ENCODE measurements around the gene DAB1.

Gene DAB1

DNA sequence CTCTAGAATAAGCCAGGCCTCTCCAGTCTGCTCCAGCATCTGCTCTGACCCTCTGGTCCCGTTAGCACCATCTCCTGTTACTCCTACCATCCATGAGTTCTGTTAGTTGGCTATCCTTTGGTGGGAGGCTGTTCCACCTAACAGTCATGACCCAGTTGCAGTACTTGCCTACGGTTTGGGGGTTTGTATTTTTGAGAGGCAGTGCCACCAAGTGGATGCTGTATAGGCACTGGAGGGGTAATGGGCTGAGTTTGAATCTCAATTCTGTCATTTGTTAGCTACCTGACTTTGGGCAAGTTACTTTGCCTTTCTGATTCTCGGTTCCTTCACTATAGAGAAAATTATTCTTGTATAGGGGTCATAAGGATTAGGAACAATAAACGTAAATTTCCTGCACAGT, 445.9 kb downstream of the DAB1 start:
- TF ChIP-seq ZNF146 (tag by site-specific recombination; IDR thresholded peaks at IDR 0.05) (no peak), ZNF747 (tag by site-specific recombination; IDR thresholded peaks at IDR 0.05) (no peak), GLI2 (tag by site-specific recombination; IDR thresholded peaks at IDR 0.05; ENCODE audit: borderline replicate concordance, low read depth) (no peak)
- Histone ChIP-seq H3K27ac (ENCODE audit: extremely low read depth, low read depth, low read length) (no peak overlapping the region), H3K36me3 (ENCODE audit: control insufficient read depth in 2 of 2, insufficient read depth in 1 of 2, low read length in 2 of 2) (no peaks in the 10 kb centered on the region), H3K4me1 (ENCODE audit: control insufficient read depth, insufficient read depth, low read length) (no peaks in the 10 kb centered on the region), H3K4me3 (ENCODE audit: low read depth, low read length) (no peak overlapping the region), H3K9me3 (ENCODE audit: control insufficient read depth, insufficient read depth, low read depth, low read length) (no peaks in the 10 kb centered on the region)
- POLR2A ChIA-PET, result no interaction called here
- CTCF ChIA-PET, result interaction anchor here (0.6 to 1.8 kb wide), 2 partner anchors 10 to 1136 kb away, joined by 3 to 6 read pairs; no protein-coding TSS in a partner anchor

DNA sequence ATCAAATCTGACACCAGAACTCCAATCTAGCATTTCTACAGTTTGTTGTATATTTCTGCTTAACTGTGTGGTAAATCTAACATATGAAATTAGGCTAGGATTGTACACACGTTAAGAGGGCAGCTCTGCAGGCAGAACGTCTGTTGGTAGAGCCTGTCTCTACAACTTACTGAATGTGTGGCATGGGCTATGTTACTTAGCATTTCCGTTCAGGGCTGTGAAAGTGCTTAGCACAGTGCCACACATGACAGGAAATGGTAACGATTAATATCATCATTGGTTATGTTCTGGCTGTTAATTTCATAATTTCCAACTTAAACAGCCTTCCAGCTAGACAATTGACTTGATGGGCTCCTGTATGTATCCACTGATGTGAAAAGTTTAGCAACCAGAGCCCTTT, 448.4 kb downstream of the DAB1 start:
- TF ChIP-seq, protein P1, sequence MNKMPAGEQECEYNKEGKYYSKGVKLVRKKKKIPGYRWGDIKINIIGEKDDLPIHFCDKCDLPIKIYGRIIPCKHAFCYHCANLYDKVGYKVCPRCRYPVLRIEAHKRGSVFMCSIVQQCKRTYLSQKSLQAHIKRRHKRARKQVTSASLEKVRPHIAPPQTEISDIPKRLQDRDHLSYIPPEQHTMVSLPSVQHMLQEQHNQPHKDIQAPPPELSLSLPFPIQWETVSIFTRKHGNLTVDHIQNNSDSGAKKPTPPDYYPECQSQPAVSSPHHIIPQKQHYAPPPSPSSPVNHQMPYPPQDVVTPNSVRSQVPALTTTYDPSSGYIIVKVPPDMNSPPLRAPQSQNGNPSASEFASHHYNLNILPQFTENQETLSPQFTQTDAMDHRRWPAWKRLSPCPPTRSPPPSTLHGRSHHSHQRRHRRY (tag by site-specific recombination; IDR thresholded peaks at IDR 0.05), result no peak
- TF ChIP-seq, protein P2, sequence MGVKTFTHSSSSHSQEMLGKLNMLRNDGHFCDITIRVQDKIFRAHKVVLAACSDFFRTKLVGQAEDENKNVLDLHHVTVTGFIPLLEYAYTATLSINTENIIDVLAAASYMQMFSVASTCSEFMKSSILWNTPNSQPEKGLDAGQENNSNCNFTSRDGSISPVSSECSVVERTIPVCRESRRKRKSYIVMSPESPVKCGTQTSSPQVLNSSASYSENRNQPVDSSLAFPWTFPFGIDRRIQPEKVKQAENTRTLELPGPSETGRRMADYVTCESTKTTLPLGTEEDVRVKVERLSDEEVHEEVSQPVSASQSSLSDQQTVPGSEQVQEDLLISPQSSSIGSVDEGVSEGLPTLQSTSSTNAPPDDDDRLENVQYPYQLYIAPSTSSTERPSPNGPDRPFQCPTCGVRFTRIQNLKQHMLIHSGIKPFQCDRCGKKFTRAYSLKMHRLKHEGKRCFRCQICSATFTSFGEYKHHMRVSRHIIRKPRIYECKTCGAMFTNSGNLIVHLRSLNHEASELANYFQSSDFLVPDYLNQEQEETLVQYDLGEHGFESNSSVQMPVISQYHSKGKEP (tag by site-specific recombination; IDR thresholded peaks at IDR 0.05), result no peak
- TF ChIP-seq ZNF791 (tag by site-specific recombination; IDR thresholded peaks at IDR 0.05) (no peak), ZNF311 (tag by site-specific recombination; IDR thresholded peaks at IDR 0.05; ENCODE audit: borderline replicate concordance) (no peak), EGR2 (tag by site-specific recombination; IDR thresholded peaks at IDR 0.05; ENCODE audit: low read depth) (no peak), ZNF155 (tag by site-specific recombination; IDR thresholded peaks at IDR 0.05) (no peak), ZNF292 (tag by site-specific recombination; IDR thresholded peaks at IDR 0.05; ENCODE audit: borderline replicate concordance, low read depth) (no peak), ZNF776 (tag by site-specific recombination; IDR thresholded peaks at IDR 0.05; ENCODE audit: borderline replicate concordance) (no peak), BCL11A (tag by site-specific recombination; IDR thresholded peaks at IDR 0.05; ENCODE audit: low read depth) (no peak), ZNF248 (tag by site-specific recombination; IDR thresholded peaks at IDR 0.05) (no peak), ZNF2 (tag by site-specific recombination; IDR thresholded peaks at IDR 0.05) (no peak), TCF7L2 (IDR thresholded peaks at IDR 0.05; ENCODE audit: borderline replicate concordance, low read depth, low read length) (no peak), ZSCAN23 (tag by site-specific recombination; IDR thresholded peaks at IDR 0.05) (no peak)
- TF ChIP-seq, protein P3, sequence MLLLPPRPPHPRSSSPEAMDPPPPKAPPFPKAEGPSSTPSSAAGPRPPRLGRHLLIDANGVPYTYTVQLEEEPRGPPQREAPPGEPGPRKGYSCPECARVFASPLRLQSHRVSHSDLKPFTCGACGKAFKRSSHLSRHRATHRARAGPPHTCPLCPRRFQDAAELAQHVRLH (tag by site-specific recombination; IDR thresholded peaks at IDR 0.05), result no peak
- TF ChIP-seq, protein P4, sequence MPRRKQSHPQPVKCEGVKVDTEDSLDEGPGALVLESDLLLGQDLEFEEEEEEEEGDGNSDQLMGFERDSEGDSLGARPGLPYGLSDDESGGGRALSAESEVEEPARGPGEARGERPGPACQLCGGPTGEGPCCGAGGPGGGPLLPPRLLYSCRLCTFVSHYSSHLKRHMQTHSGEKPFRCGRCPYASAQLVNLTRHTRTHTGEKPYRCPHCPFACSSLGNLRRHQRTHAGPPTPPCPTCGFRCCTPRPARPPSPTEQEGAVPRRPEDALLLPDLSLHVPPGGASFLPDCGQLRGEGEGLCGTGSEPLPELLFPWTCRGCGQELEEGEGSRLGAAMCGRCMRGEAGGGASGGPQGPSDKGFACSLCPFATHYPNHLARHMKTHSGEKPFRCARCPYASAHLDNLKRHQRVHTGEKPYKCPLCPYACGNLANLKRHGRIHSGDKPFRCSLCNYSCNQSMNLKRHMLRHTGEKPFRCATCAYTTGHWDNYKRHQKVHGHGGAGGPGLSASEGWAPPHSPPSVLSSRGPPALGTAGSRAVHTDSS (tag by site-specific recombination; IDR thresholded peaks at IDR 0.05), result no peak

More for the DNA sequence above, 448.4 kb downstream of the DAB1 start:
- ChIA-PET CTCF (interaction anchor here (0.6 to 1.8 kb wide), 3 partner anchors 129 to 318 kb away, joined by 3 to 6 read pairs (median 5); no protein-coding TSS in a partner anchor), POLR2A (no interaction called here)
- no peaks in the 10 kb centered on the region for H3K9me3 ChIP-seq (ENCODE audit: control insufficient read depth, insufficient read depth, low read depth, low read length)
- no peaks in the 10 kb centered on the region for H3K36me3 ChIP-seq (ENCODE audit: control insufficient read depth in 2 of 2, insufficient read depth in 1 of 2, low read length in 2 of 2)
- H3K4me1 ChIP-seq (ENCODE audit: control insufficient read depth, insufficient read depth, low read length), result no peaks in the 10 kb centered on the region
- H3K4me3 ChIP-seq (ENCODE audit: low read depth, low read length), result no peak overlapping the region
- H3K27ac ChIP-seq (ENCODE audit: extremely low read depth, low read depth, low read length), result no peak overlapping the region
